ENCODE measurements around the gene LHFPL2. TPM values are rescaled to one million over a fixed set of nuclear protein-coding genes. Genes with fewer than 3 reads are reported as not detected.

The LHFPL2 gene
- total RNA-seq, 1 experiment from 2014 or later = 17.9 TPM

DNA sequence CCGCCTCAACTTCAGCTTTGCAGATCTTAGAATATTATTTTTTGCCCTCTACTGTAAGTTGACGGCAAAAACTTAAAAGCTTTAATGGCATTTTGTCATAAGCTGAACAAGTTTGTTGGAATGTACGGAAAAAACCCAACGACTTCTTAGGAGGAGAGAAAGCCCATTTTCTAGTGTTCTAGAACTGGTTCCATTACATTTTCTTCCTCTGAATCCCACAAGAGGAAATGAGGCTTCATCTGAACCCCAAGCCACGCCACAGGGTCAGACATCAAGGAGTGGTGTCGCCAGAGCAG, 113.7 kb downstream of the LHFPL2 start:
- Histone ChIP-seq H3K9me2 (ENCODE audit: insufficient read depth) (no peaks in the 10 kb centered on the region), H2AFZ (ENCODE audit: low read depth, low read length, poor library complexity, severe bottlenecking) (no peak overlapping the region), H3K27ac (ENCODE audit: low read depth, low read length) (no peak overlapping the region), H3K4me1 (ENCODE audit: control insufficient read depth in 1 of 2, insufficient read depth in 2 of 2, low read length in 2 of 2) (peaks cover 0 to 4% of the 10 kb centered on the region in 2 experiments; a peak in 1 of 4 replicates), H3K27me3 (ENCODE audit: insufficient read depth, low read length) (no peaks in the 10 kb centered on the region), H3K79me2 (ENCODE audit: insufficient read depth, low read length) (no peaks in the 10 kb centered on the region), H4K20me1 (ENCODE audit: insufficient read depth) (no peaks in the 10 kb centered on the region), H3K4me3 (replicated peaks in 1 of 2; ENCODE audit: low read depth in 1 of 2, low read length in 2 of 2) (no peak overlapping the region), H3K4me2 (ENCODE audit: low read length) (no peak overlapping the region), H3K9ac (ENCODE audit: low read length) (no peak overlapping the region), H3K9me3 (ENCODE audit: control insufficient read depth in 1 of 2, insufficient read depth in 1 of 2, low read depth in 1 of 2, low read length in 2 of 2) (no peaks in the 10 kb centered on the region), H3K36me3 (ENCODE audit: control insufficient read depth in 1 of 2, insufficient read depth in 2 of 2, low read length in 2 of 2) (no peaks in the 10 kb centered on the region)
- TF ChIP-seq POLR2A (IDR thresholded peaks at IDR 0.05; ENCODE audit: borderline replicate concordance, extremely low read depth, insufficient read depth, insufficient read length) (no peak), ELF1 (IDR thresholded peaks at IDR 0.05; ENCODE audit: borderline replicate concordance, low read depth) (no peak), EZH2 (IDR thresholded peaks at IDR 0.05) (no peak), SP1 (IDR thresholded peaks at IDR 0.05; ENCODE audit: low read depth) (no peak), FOSL1 (IDR thresholded peaks at IDR 0.05; ENCODE audit: low read depth) (no peak), TCF7L2 (IDR thresholded peaks at IDR 0.05; ENCODE audit: borderline replicate concordance, extremely low read depth, insufficient read depth, insufficient read length) (no peak), SIN3A (IDR thresholded peaks at IDR 0.05; ENCODE audit: low read depth) (no peak), MAX (IDR thresholded peaks at IDR 0.05) (no peak)
- TF ChIP-seq, protein P1, sequence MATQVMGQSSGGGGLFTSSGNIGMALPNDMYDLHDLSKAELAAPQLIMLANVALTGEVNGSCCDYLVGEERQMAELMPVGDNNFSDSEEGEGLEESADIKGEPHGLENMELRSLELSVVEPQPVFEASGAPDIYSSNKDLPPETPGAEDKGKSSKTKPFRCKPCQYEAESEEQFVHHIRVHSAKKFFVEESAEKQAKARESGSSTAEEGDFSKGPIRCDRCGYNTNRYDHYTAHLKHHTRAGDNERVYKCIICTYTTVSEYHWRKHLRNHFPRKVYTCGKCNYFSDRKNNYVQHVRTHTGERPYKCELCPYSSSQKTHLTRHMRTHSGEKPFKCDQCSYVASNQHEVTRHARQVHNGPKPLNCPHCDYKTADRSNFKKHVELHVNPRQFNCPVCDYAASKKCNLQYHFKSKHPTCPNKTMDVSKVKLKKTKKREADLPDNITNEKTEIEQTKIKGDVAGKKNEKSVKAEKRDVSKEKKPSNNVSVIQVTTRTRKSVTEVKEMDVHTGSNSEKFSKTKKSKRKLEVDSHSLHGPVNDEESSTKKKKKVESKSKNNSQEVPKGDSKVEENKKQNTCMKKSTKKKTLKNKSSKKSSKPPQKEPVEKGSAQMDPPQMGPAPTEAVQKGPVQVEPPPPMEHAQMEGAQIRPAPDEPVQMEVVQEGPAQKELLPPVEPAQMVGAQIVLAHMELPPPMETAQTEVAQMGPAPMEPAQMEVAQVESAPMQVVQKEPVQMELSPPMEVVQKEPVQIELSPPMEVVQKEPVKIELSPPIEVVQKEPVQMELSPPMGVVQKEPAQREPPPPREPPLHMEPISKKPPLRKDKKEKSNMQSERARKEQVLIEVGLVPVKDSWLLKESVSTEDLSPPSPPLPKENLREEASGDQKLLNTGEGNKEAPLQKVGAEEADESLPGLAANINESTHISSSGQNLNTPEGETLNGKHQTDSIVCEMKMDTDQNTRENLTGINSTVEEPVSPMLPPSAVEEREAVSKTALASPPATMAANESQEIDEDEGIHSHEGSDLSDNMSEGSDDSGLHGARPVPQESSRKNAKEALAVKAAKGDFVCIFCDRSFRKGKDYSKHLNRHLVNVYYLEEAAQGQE (IDR thresholded peaks at IDR 0.05; ENCODE audit: low read depth) = no peak
- TF ChIP-seq, protein P2, sequence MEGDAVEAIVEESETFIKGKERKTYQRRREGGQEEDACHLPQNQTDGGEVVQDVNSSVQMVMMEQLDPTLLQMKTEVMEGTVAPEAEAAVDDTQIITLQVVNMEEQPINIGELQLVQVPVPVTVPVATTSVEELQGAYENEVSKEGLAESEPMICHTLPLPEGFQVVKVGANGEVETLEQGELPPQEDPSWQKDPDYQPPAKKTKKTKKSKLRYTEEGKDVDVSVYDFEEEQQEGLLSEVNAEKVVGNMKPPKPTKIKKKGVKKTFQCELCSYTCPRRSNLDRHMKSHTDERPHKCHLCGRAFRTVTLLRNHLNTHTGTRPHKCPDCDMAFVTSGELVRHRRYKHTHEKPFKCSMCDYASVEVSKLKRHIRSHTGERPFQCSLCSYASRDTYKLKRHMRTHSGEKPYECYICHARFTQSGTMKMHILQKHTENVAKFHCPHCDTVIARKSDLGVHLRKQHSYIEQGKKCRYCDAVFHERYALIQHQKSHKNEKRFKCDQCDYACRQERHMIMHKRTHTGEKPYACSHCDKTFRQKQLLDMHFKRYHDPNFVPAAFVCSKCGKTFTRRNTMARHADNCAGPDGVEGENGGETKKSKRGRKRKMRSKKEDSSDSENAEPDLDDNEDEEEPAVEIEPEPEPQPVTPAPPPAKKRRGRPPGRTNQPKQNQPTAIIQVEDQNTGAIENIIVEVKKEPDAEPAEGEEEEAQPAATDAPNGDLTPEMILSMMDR (IDR thresholded peaks at IDR 0.05 in 2 of 3, conservative IDR thresholded peaks at IDR 0.05 in 1 of 3; ENCODE audit: borderline replicate concordance in 1 of 3, insufficient read depth in 1 of 3, low read depth in 2 of 3, low read length in 2 of 3) = no peak
- ATAC-seq = no peak
- intact Hi-C loops (cut with micrococcal nuclease) = loop anchor here (5.0 to 10.0 kb wide), 4 partner anchors 63 to 427 kb away; no protein-coding TSS in a partner anchor
- ChIA-PET POLR2A (no interaction called here), RAD21 (ENCODE audit: low non-redundant PET in 1 of 2, low total read pairs in 2 of 2, uncharacterized antibody in 2 of 2, unreplicated experiment in 2 of 2) (no interaction called here), CTCF (no interaction called here)
- no peak for DNase-seq (ENCODE audit: low read depth, low spot score)
- BruUV-seq (replicated peaks) = no TSS peak
